Measurements from ENCODE around the gene PTPRM. TPM values are rescaled to one million over a fixed set of nuclear protein-coding genes. Genes with fewer than 3 reads are reported as not detected.

PTPRM gene
- total and polyA plus RNA-seq, 4 donors = 9.2 to 23.0 (median 12.7) TPM

DNA sequence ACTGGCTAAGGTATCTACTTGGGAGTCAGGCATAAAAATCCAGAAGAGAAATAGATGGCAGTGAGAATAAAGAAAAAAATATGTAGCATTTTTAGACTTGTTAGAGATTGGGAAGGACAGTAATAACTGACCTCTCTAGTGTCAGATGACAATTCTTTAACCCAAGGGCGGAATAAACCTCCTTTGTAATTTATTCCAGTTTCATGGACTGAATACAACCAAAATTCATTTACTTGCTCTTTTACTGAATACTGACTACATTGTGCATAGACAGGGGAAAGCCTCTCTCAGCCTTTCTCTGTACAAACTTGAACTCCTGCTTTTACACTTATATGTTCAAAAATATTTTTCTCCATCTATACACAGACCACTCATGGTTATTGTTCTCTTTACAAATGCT lies 566.8 kb downstream of the PTPRM start:
- no peak overlapping the region for H3K4me3 ChIP-seq (ENCODE audit: low read depth in 1 of 3, low read length in 3 of 3)
- no peaks in the 10 kb centered on the region for H3K4me1 ChIP-seq (ENCODE audit: control insufficient read depth in 4 of 4, insufficient read depth in 4 of 4, low read length in 3 of 4)
- H3K9ac ChIP-seq (ENCODE audit: low read depth in 1 of 2, low read length in 2 of 2) = no peak overlapping the region
- TF ChIP-seq, protein P1, sequence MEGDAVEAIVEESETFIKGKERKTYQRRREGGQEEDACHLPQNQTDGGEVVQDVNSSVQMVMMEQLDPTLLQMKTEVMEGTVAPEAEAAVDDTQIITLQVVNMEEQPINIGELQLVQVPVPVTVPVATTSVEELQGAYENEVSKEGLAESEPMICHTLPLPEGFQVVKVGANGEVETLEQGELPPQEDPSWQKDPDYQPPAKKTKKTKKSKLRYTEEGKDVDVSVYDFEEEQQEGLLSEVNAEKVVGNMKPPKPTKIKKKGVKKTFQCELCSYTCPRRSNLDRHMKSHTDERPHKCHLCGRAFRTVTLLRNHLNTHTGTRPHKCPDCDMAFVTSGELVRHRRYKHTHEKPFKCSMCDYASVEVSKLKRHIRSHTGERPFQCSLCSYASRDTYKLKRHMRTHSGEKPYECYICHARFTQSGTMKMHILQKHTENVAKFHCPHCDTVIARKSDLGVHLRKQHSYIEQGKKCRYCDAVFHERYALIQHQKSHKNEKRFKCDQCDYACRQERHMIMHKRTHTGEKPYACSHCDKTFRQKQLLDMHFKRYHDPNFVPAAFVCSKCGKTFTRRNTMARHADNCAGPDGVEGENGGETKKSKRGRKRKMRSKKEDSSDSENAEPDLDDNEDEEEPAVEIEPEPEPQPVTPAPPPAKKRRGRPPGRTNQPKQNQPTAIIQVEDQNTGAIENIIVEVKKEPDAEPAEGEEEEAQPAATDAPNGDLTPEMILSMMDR (IDR thresholded peaks at IDR 0.05; ENCODE audit: low read depth, low read length, missing input control) = no peak
- TF ChIP-seq ATF3 (IDR thresholded peaks at IDR 0.05) = no peak
- no peak for TF ChIP-seq RXRA (IDR thresholded peaks at IDR 0.05)
- TF ChIP-seq, protein P2, sequence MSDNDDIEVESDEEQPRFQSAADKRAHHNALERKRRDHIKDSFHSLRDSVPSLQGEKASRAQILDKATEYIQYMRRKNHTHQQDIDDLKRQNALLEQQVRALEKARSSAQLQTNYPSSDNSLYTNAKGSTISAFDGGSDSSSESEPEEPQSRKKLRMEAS (IDR thresholded peaks at IDR 0.05) = no peak
- no peak for TF ChIP-seq TAF1 (conservative IDR thresholded peaks at IDR 0.05)
- TF ChIP-seq YY1 (IDR thresholded peaks at IDR 0.05) = no peak
- TF ChIP-seq EGR1 (IDR thresholded peaks at IDR 0.05; ENCODE audit: low read depth in 2 of 2) = no peak
- no peak for TF ChIP-seq JUND (IDR thresholded peaks at IDR 0.05)
- no peak for TF ChIP-seq HNF4A (conservative IDR thresholded peaks at IDR 0.05)
- H3K27me3 ChIP-seq (ENCODE audit: control insufficient read depth in 4 of 4, insufficient read depth in 4 of 4, low read length in 3 of 4) = no peaks in the 10 kb centered on the region
- no peak overlapping the region for H3K27ac ChIP-seq (ENCODE audit: low read depth in 1 of 2, low read length in 2 of 2)
- DNase-seq (ENCODE audit: low spot score) = no peak
- 94% methylated on average over 1 of the region's 1 CpG for WGBS
- no peaks in the 10 kb centered on the region for H3K9me3 ChIP-seq (ENCODE audit: control insufficient read depth in 4 of 4, low read length in 3 of 4)
- H3K36me3 ChIP-seq (ENCODE audit: control insufficient read depth in 4 of 4, insufficient read depth in 3 of 4, low read depth in 1 of 4, low read length in 3 of 4) = no peaks in the 10 kb centered on the region

GRCh38 chr18:8139127-8139527 lies 572.0 kb downstream of the PTPRM start:
- Histone ChIP-seq H3K9ac (ENCODE audit: low read depth in 1 of 2, low read length in 2 of 2) (no peak overlapping the region), H3K4me3 (ENCODE audit: low read depth in 1 of 3, low read length in 3 of 3) (no peak overlapping the region), H3K4me1 (ENCODE audit: control insufficient read depth in 4 of 4, insufficient read depth in 4 of 4, low read length in 3 of 4) (no peaks in the 10 kb centered on the region), H3K27me3 (ENCODE audit: control insufficient read depth in 4 of 4, insufficient read depth in 4 of 4, low read length in 3 of 4) (no peaks in the 10 kb centered on the region), H3K36me3 (ENCODE audit: control insufficient read depth in 4 of 4, insufficient read depth in 3 of 4, low read depth in 1 of 4, low read length in 3 of 4) (no peaks in the 10 kb centered on the region), H3K27ac (ENCODE audit: low read depth in 1 of 2, low read length in 2 of 2) (no peak overlapping the region), H3K9me3 (ENCODE audit: control insufficient read depth in 4 of 4, low read length in 3 of 4) (no peaks in the 10 kb centered on the region)
- TF ChIP-seq RAD21 (IDR thresholded peaks at IDR 0.05) (no peak), NR2F2 (IDR thresholded peaks at IDR 0.05) (no peak), YY1 (IDR thresholded peaks at IDR 0.05) (no peak), HNF4A (conservative IDR thresholded peaks at IDR 0.05) (no peak), FOXA1 (IDR thresholded peaks at IDR 0.05) (no peak), RXRA (IDR thresholded peaks at IDR 0.05) (no peak)
- TF ChIP-seq, protein P1 (IDR thresholded peaks at IDR 0.05; ENCODE audit: low read depth, low read length, missing input control) = no peak
- TF ChIP-seq, protein P2 (IDR thresholded peaks at IDR 0.05) = no peak
- WGBS = 74% methylated on average over 10 of the region's 10 CpGs
- no peak for DNase-seq (ENCODE audit: low spot score)

GRCh38 chr18:8139891-8140406 lies 572.8 kb downstream of the PTPRM start:
- no peak overlapping the region for H3K4me3 ChIP-seq (ENCODE audit: low read depth in 1 of 3, low read length in 3 of 3)
- no peak overlapping the region for H3K27ac ChIP-seq (ENCODE audit: low read depth in 1 of 2, low read length in 2 of 2)
- no peaks in the 10 kb centered on the region for H3K4me1 ChIP-seq (ENCODE audit: control insufficient read depth in 4 of 4, insufficient read depth in 4 of 4, low read length in 3 of 4)
- no peaks in the 10 kb centered on the region for H3K36me3 ChIP-seq (ENCODE audit: control insufficient read depth in 4 of 4, insufficient read depth in 3 of 4, low read depth in 1 of 4, low read length in 3 of 4)
- TF ChIP-seq, protein P1 (IDR thresholded peaks at IDR 0.05; ENCODE audit: low read depth, low read length, missing input control) = no peak
- TF ChIP-seq JUND (IDR thresholded peaks at IDR 0.05) (no peak), NR2F2 (IDR thresholded peaks at IDR 0.05) (peak; percentile 16)
- H3K9ac ChIP-seq (ENCODE audit: low read depth in 1 of 2, low read length in 2 of 2) = no peak overlapping the region
- H3K9me3 ChIP-seq (ENCODE audit: control insufficient read depth in 4 of 4, low read length in 3 of 4) = no peaks in the 10 kb centered on the region
- H3K27me3 ChIP-seq (ENCODE audit: control insufficient read depth in 4 of 4, insufficient read depth in 4 of 4, low read length in 3 of 4) = no peaks in the 10 kb centered on the region
- 85% methylated on average over 7 of the region's 7 CpGs for WGBS
- DNase-seq (ENCODE audit: low spot score) = no peak
